HL-60 (cell line): Measurements from ENCODE around the gene TJP2.
"Not testable (repeated sequence)": the region's sequence is repeated elsewhere in the genome, so short reads cannot be mapped to it uniquely, and the experiment has no call there.

Source experiments
- DNase-seq, 2 experiments: peaks; one replicate each; pipeline ENCODE4 v3.0.0-alpha.2; 2010 to 2020; ENCODE audit warnings: low read depth in 1 of 2, low spot score in 1 of 2
- H3K27ac ChIP-seq: fragments of 250-450 bp; sonication (Bioruptor Pico); replicated peaks from 2 replicates; pipeline ENCODE4 v1.5.1; 2020; ENCODE audit warnings: mild to moderate bottlenecking, moderate library complexity
- H3K27me3 ChIP-seq: fragments of 250-450 bp; sonication (Bioruptor Pico); 2 replicates; pipeline ENCODE4 v1.5.1; 2021; ENCODE audit warnings: mild to moderate bottlenecking, moderate library complexity; ENCODE audit not compliant: insufficient read depth, poor library complexity, severe bottlenecking
- H3K4me3 ChIP-seq: replicated peaks from 2 replicates; pipeline ENCODE4 v1.5.1; 2011; ENCODE audit warnings: mild to moderate bottlenecking, control low read depth, low read length; ENCODE audit not compliant: insufficient read depth
- GABPA ChIP-seq: IDR thresholded peaks from 2 replicates; pipeline ENCODE4 v1.6.1; 2012; ENCODE audit warnings: low read depth
- POLR2AphosphoS5 ChIP-seq: IDR thresholded peaks from 2 replicates; pipeline ENCODE4 v1.6.1; 2012; ENCODE audit warnings: low read depth
- SPI1 ChIP-seq: IDR thresholded peaks from 2 replicates; pipeline ENCODE4 v1.6.1; 2012; ENCODE audit warnings: low read depth, mild to moderate bottlenecking, borderline replicate concordance
- TF ChIP-seq, protein P1 (sequence below): IDR thresholded peaks from 2 replicates; pipeline ENCODE4 v1.6.1; 2012; ENCODE audit warnings: low read depth; ENCODE audit not compliant: insufficient replicate concordance
- TF ChIP-seq, protein P2 (sequence below): IDR thresholded peaks from one replicate; pipeline ENCODE4 v1.5.1; 2011; ENCODE audit warnings: low read length, control low read depth, inconsistent platforms; ENCODE audit not compliant: insufficient read depth

Gene TJP2

DNA sequence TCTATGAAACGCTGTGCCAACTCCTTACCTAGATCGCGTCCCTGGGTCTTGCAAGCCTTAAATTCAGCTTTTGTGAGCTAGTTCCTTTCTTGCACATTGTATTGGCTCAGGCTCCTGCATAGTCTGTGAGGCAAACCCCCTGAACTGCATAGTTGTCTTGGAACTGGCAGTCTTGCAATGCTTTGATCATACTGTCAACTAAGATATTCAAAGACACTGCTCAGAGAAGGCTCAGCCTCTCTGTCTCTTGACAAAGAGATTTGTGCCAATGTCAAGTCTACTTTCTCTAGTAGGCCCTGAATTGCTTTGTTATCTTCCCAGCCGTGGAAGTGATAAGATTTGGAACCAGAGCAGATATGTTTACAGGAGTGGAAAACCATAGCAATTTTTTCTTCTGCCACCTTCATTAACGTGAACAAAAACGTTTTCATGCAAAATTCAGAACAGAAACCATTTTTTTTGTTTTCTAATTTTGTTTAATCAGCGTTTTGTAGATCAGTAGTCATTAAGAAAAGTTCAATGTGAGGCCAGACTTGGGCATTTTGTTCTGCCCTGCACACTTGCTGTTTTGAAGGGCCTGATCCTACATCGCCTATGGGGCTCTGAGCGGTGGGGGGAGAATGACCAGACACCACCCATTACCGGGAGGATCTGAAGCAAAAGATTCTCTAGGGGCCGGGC is 123.4 kb downstream of the TJP2 start:
- no peak for DNase-seq
- Histone ChIP-seq H3K27me3 (no peaks in the 10 kb centered on the region), H3K4me3 (no peak overlapping the region), H3K27ac (no peak overlapping the region)
- TF ChIP-seq POLR2AphosphoS5 (no peak), SPI1 (no peak)

DNA sequence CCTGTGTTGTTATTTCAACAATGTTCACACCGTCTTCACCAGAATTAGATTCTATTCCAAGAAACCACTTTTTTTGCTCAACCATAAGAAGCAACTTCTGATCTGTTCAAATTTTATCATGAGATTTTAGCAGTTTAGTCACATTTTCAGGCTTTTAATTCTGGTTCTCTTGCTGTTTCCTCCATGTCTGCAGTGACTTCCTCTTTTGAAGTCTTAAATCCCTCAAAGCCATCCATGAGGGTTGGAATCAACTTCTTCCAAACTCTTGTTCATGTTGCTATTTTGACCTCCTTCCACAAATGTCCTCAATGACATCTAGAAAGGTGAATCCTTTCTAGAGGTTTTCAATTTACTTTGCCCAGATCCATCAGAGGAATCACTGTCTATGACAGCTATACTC is 125.2 kb downstream of the TJP2 start:
- no peak for TF ChIP-seq POLR2AphosphoS5
- TF ChIP-seq SPI1: peak; percentile 84
- Histone ChIP-seq H3K27ac (no peak overlapping the region), H3K4me3 (no peak overlapping the region), H3K27me3 (no peaks in the 10 kb centered on the region)
- no peak for DNase-seq

DNA sequence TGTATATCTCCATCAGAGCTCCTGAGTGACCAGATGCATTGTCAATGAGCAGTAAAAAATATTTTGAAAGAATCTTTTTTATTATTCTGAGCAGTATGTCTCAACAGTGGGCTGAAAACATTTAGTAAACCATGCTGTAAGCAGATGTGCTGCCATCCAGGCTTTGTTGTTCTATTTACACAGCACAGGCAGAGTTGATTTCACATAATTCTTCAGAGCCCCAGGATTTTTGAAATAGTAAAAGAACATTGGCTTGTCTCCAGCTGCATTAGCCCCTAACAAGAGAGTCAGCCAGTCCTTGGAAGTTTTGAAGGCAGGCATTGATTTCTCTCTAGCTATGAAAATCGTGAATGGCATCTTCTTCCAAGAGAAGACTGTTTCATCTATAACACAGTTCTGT is 125.7 kb downstream of the TJP2 start:
- Histone ChIP-seq H3K27me3 (no peaks in the 10 kb centered on the region), H3K4me3 (no peak overlapping the region), H3K27ac (no peak overlapping the region)
- TF ChIP-seq, protein P1, sequence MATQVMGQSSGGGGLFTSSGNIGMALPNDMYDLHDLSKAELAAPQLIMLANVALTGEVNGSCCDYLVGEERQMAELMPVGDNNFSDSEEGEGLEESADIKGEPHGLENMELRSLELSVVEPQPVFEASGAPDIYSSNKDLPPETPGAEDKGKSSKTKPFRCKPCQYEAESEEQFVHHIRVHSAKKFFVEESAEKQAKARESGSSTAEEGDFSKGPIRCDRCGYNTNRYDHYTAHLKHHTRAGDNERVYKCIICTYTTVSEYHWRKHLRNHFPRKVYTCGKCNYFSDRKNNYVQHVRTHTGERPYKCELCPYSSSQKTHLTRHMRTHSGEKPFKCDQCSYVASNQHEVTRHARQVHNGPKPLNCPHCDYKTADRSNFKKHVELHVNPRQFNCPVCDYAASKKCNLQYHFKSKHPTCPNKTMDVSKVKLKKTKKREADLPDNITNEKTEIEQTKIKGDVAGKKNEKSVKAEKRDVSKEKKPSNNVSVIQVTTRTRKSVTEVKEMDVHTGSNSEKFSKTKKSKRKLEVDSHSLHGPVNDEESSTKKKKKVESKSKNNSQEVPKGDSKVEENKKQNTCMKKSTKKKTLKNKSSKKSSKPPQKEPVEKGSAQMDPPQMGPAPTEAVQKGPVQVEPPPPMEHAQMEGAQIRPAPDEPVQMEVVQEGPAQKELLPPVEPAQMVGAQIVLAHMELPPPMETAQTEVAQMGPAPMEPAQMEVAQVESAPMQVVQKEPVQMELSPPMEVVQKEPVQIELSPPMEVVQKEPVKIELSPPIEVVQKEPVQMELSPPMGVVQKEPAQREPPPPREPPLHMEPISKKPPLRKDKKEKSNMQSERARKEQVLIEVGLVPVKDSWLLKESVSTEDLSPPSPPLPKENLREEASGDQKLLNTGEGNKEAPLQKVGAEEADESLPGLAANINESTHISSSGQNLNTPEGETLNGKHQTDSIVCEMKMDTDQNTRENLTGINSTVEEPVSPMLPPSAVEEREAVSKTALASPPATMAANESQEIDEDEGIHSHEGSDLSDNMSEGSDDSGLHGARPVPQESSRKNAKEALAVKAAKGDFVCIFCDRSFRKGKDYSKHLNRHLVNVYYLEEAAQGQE: no peak
- TF ChIP-seq POLR2AphosphoS5: no peak
- no peak for DNase-seq

DNA sequence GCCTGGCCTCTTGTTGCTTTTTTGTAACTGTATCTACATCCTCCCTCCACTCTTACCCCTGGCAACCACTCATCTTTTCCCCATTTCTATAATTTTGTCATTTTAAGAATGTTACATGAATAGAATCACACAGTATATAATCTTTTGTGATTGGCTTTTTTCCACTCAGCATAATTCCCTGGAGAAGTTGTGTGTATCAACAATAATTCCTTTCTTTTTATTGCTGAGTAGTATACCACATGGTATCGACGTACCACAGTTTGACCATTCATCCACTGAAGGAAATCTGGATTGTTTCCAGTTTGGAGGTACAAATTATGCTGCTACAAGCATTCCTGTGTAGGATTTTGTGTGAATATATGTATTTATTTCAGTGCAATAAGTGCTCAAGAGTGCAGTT is 129.3 kb downstream of the TJP2 start:
- Histone ChIP-seq H3K4me3 (no peak overlapping the region), H3K27ac (no peak overlapping the region), H3K27me3 (no peaks in the 10 kb centered on the region)
- DNase-seq: no peak
- no peak for TF ChIP-seq SPI1
- TF ChIP-seq, protein P1: no peak

DNA sequence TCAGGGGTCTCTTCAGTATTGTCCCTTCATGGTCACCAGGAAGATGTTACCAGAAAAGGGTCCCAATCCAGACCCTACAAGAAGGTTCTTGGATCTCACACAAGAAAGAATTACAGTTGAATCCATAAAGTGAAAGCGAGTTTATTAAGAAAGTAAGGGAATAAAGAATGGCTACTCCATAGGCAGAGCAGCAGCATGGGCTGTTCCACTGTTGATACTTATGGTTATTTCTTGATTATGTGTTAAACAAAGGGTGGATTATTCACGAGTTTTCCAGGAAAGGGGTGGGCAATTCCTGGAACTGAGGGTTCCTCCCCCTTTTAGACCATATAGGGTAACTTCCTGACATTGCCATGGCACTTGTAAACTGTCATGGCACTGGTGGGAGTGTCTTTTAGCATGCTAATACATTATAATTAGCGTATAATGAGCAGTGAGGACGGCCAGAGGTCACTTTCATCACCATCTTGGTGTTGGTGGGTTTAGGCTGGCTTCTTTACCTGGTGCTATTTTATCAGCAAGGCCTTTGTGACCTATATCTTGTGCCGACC is 132.9 kb downstream of the TJP2 start:
- H3K4me3 ChIP-seq, H3K27ac ChIP-seq, H3K27me3 ChIP-seq, DNase-seq: not testable (repeated sequence)

DNA sequence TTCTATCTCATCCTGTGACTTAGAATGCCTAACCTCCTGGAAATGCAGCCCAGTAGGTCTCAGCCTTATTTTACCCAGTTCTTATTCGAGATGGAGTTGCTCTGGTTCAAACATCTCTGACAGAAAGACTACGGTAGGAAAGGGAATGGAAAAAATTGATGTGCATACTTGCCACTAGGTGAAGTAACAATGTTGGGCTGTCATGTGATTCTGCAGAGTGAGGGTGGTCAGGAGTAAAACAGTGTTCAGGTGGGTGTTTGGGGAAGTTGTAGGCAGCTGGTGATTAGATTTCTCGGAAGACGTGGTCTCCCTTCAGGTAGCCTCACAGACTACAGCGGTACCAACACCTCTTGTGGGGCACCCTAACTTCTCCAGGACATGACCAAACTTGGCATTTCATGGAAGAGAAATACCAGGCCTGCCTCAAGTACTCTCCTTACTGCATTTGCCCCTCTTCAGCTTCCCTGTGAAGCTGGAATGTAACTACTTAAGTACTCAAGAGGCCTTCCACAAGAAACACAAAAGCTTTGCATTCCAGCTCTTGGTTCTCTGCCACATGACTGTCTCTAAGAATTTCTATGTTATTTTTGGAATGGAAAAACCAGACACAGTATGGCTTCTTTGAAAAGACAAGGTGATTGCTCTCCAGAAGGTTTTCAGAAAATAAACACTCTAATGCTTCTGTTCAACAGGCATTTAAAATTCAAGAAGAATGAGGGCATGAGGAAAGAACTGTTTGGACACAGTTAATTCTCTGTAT is 133.5 kb downstream of the TJP2 start:
- H3K4me3 ChIP-seq: no peak overlapping the region
- no peak for DNase-seq
- H3K27ac ChIP-seq: no peak overlapping the region
- H3K27me3 ChIP-seq: no peaks in the 10 kb centered on the region
- TF ChIP-seq SPI1 (no peak), POLR2AphosphoS5 (no peak), GABPA (no peak)
- TF ChIP-seq, protein P1: no peak
- TF ChIP-seq, protein P2, sequence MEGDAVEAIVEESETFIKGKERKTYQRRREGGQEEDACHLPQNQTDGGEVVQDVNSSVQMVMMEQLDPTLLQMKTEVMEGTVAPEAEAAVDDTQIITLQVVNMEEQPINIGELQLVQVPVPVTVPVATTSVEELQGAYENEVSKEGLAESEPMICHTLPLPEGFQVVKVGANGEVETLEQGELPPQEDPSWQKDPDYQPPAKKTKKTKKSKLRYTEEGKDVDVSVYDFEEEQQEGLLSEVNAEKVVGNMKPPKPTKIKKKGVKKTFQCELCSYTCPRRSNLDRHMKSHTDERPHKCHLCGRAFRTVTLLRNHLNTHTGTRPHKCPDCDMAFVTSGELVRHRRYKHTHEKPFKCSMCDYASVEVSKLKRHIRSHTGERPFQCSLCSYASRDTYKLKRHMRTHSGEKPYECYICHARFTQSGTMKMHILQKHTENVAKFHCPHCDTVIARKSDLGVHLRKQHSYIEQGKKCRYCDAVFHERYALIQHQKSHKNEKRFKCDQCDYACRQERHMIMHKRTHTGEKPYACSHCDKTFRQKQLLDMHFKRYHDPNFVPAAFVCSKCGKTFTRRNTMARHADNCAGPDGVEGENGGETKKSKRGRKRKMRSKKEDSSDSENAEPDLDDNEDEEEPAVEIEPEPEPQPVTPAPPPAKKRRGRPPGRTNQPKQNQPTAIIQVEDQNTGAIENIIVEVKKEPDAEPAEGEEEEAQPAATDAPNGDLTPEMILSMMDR: no peak
